H1 (cell line): ENCODE results near the gene MMP28. TPM values are rescaled to one million over a fixed set of nuclear protein-coding genes. Genes with fewer than 3 reads are reported as not detected.
A peak's percentile ranks its signal among the peaks of the same experiment; 100 is the strongest.

ENCODE experiments used
- CTCF ChIA-PET: fragments of 300-600 bp; sonication (Branson Sonifier 250); formaldehyde crosslinking; loops from one replicate; lab custom pipeline; 2021; ENCODE audit not compliant: partially characterized antibody; lab: Charles Lee
- POLR2A ChIA-PET: fragments of 300-600 bp; sonication (Branson Sonifier 250); formaldehyde crosslinking; loops from one replicate; lab custom pipeline; 2021; ENCODE audit warnings: inconsistent platforms; ENCODE audit not compliant: partially characterized antibody; lab: Charles Lee
- DNase-seq, 2 experiments: peaks; one replicate each; pipeline versions ENCODE4 v3.0.0 to v3.0.0-alpha.2; 2010 to 2022; ENCODE audit warnings: low spot score in 2 of 2, low read depth in 1 of 2, mixed read lengths in 1 of 2
- FAIRE-seq: peaks from 2 replicates; lab custom pipeline; 2011; peaks lifted over from hg19 to GRCh38; lab: Jason Lieb, UNC
- H2AFZ ChIP-seq: 2 replicates; pipeline ENCODE4 v1.8.1; 2012; ENCODE audit warnings: low read length, inconsistent platforms
- H2AK5ac ChIP-seq: 2 replicates; pipeline ENCODE4 v1.6.1; 2013; ENCODE audit warnings: low read depth, low read length
- H2BK120ac ChIP-seq: replicated peaks from 2 replicates; pipeline ENCODE3; 2013; ENCODE audit warnings: low read depth, low read length, inconsistent platforms
- H2BK12ac ChIP-seq: 2 replicates; pipeline ENCODE4 v1.6.1; 2013; ENCODE audit warnings: low read depth, low read length
- H2BK15ac ChIP-seq: 2 replicates; pipeline ENCODE4 v1.6.1; 2013; ENCODE audit warnings: low read length
- H2BK20ac ChIP-seq: 2 replicates; pipeline ENCODE4 v1.6.1; 2013; ENCODE audit warnings: low read length
- H2BK5ac ChIP-seq: 2 replicates; pipeline ENCODE4 v1.6.1; 2013; ENCODE audit warnings: low read depth, low read length
- H3K14ac ChIP-seq: 2 replicates; pipeline ENCODE4 v1.6.1; 2013; ENCODE audit warnings: inconsistent platforms; ENCODE audit not compliant: insufficient read length
- H3K18ac ChIP-seq: 2 replicates; pipeline ENCODE4 v1.6.1; 2013; ENCODE audit warnings: low read length; ENCODE audit errors: extremely low read depth
- H3K23ac ChIP-seq: 2 replicates; pipeline ENCODE4 v1.6.1; 2013; ENCODE audit warnings: inconsistent platforms; ENCODE audit not compliant: insufficient read length
- H3K23me2 ChIP-seq: 2 replicates; pipeline ENCODE4 v1.6.1; 2013; ENCODE audit warnings: low read depth, low read length
- H3K27ac ChIP-seq: 2 replicates; pipeline ENCODE4 v1.6.1; 2011; ENCODE audit warnings: low read depth, low read length, inconsistent platforms
- H3K27me3 ChIP-seq, 4 experiments: replicated peaks in 1 of 4; 1 replicate in 1 of 4; 2 replicates in 3 of 4; pipeline versions ENCODE4 v1.6.1 to v1.8.1; 2011 to 2013; ENCODE audit warnings: low read length in 3 of 4, mild to moderate bottlenecking in 3 of 4, inconsistent platforms in 2 of 4, mixed read lengths in 2 of 4, moderate library complexity in 1 of 4; ENCODE audit not compliant: control insufficient read depth in 3 of 4, insufficient read depth in 3 of 4; ENCODE audit errors: extremely low read depth in 1 of 4
- H3K36me3 ChIP-seq, 4 experiments: 2 replicates each; pipeline versions ENCODE4 v1.6.1 to v1.8.1; 2011 to 2013; ENCODE audit warnings: mild to moderate bottlenecking in 4 of 4, low read length in 3 of 4, moderate library complexity in 2 of 4, control low read depth in 1 of 4, inconsistent platforms in 1 of 4; ENCODE audit not compliant: insufficient read depth in 4 of 4, control insufficient read depth in 2 of 4
- H3K4ac ChIP-seq: replicated peaks from 2 replicates; pipeline ENCODE3; 2013; ENCODE audit warnings: low read length, low read depth, mixed read lengths, inconsistent platforms; ENCODE audit not compliant: insufficient read length
- H3K4me1 ChIP-seq, 4 experiments: replicated peaks in 1 of 4; 1 replicate in 1 of 4; 2 replicates in 3 of 4; pipeline versions ENCODE4 v1.6.1 to v1.8.1; 2011 to 2013; ENCODE audit warnings: low read length in 3 of 4, inconsistent platforms in 2 of 4, mixed read lengths in 1 of 4; ENCODE audit not compliant: insufficient read depth in 4 of 4, control insufficient read depth in 3 of 4
- H3K4me2 ChIP-seq, 2 experiments: 2 replicates each; pipeline versions ENCODE4 v1.6.1 to v1.8.1; 2011 to 2013; ENCODE audit warnings: low read depth in 2 of 2, low read length in 2 of 2, control low read depth in 1 of 2, inconsistent platforms in 1 of 2, mild to moderate bottlenecking in 1 of 2; ENCODE audit not compliant: insufficient read depth in 1 of 2
- H3K4me3 ChIP-seq, 4 experiments: fragments of 200-600, 300-600 bp in 1 of 4; sonication (generic), shearing (Covaris generic), sonication (Bioruptor Twin) in 1 of 4; 2 replicates each; pipeline versions ENCODE4 v1.5.1 to v1.8.1; 2011 to 2016; ENCODE audit warnings: low read length in 4 of 4, low read depth in 3 of 4, control low read depth in 2 of 4, inconsistent platforms in 2 of 4, mild to moderate bottlenecking in 2 of 4, mixed read lengths in 1 of 4, moderate library complexity in 1 of 4; ENCODE audit not compliant: insufficient read depth in 2 of 4; ENCODE audit errors: extremely low read depth in 1 of 4
- H3K56ac ChIP-seq: replicated peaks from 2 replicates; pipeline ENCODE3; 2013; ENCODE audit warnings: low read depth, mild to moderate bottlenecking, mixed read lengths, low read length, inconsistent platforms; ENCODE audit not compliant: insufficient read length
- H3K79me1 ChIP-seq: 2 replicates; pipeline ENCODE4 v1.6.1; 2013; ENCODE audit warnings: low read depth, low read length, control low read depth
- H3K79me2 ChIP-seq, 2 experiments: 2 replicates each; pipeline versions ENCODE4 v1.6.1 to v1.8.1; 2012 to 2013; ENCODE audit warnings: low read length in 2 of 2, mild to moderate bottlenecking in 2 of 2, inconsistent platforms in 1 of 2; ENCODE audit not compliant: insufficient read depth in 2 of 2, control insufficient read depth in 1 of 2
- H3K9ac ChIP-seq, 4 experiments: replicated peaks in 1 of 4; 1 replicate in 1 of 4; 2 replicates in 3 of 4; pipeline versions ENCODE4 v1.6.1 to v1.8.1; 2011 to 2013; ENCODE audit warnings: low read depth in 3 of 4, low read length in 3 of 4, control low read depth in 2 of 4, mild to moderate bottlenecking in 2 of 4, moderate library complexity in 2 of 4, inconsistent platforms in 1 of 4; ENCODE audit errors: extremely low read depth in 1 of 4
- H3K9me3 ChIP-seq, 2 experiments: 2 replicates each; pipeline versions ENCODE4 v1.6.1 to v1.8.1; 2012 to 2013; ENCODE audit warnings: mild to moderate bottlenecking in 2 of 2, moderate library complexity in 2 of 2, control low read depth in 1 of 2, inconsistent platforms in 1 of 2, low read depth in 1 of 2, low read length in 1 of 2, mixed read lengths in 1 of 2; ENCODE audit not compliant: insufficient read depth in 2 of 2
- H4K20me1 ChIP-seq, 2 experiments: replicated peaks in 1 of 2; 2 replicates each; pipeline versions ENCODE3 to v1.8.1; 2011 to 2013; ENCODE audit warnings: inconsistent platforms in 2 of 2, low read length in 2 of 2, mild to moderate bottlenecking in 1 of 2; ENCODE audit not compliant: insufficient read depth in 2 of 2, control insufficient read depth in 1 of 2
- H4K5ac ChIP-seq: 2 replicates; pipeline ENCODE4 v1.6.1; 2013; ENCODE audit warnings: low read length, low read depth, mixed read lengths, inconsistent platforms; ENCODE audit not compliant: insufficient read length
- H4K8ac ChIP-seq: 2 replicates; pipeline ENCODE4 v1.8.0; 2013; ENCODE audit warnings: mild to moderate bottlenecking, moderate library complexity, low read length, inconsistent platforms; ENCODE audit not compliant: insufficient read depth; ENCODE audit errors: extremely low read depth
- H4K91ac ChIP-seq: replicated peaks from 2 replicates; pipeline ENCODE3; 2013; ENCODE audit warnings: low read length, mixed read lengths, inconsistent platforms; ENCODE audit not compliant: insufficient read length
- CBX5 ChIP-seq: fragments of 300-800, 300-1000 bp; sonication (generic); IDR thresholded peaks from 2 replicates; pipeline ENCODE4 v1.7.1; 2016; ENCODE audit warnings: antibody characterized with exemption, low read length, low read depth
- CBX8 ChIP-seq: fragments of 300-800, 300-1000 bp; sonication (generic); IDR thresholded peaks from 2 replicates; pipeline ENCODE4 v1.7.1; 2016; ENCODE audit warnings: low read depth, low read length, borderline replicate concordance
- CHD2 ChIP-seq: IDR thresholded peaks from 2 replicates; pipeline ENCODE4 v1.6.1; 2012; ENCODE audit warnings: low read length, improper control_type of control experiment
- CREB1 ChIP-seq: IDR thresholded peaks from 2 replicates; pipeline ENCODE4 v1.6.1; 2012; ENCODE audit warnings: inconsistent platforms
- CTBP2 ChIP-seq: IDR thresholded peaks from 2 replicates; pipeline ENCODE4 v1.7.0; 2011; ENCODE audit warnings: borderline replicate concordance, mild to moderate bottlenecking, moderate library complexity, mixed read lengths, low read length; ENCODE audit not compliant: insufficient read depth, insufficient read length
- FOSL1 ChIP-seq: IDR thresholded peaks from 2 replicates; pipeline ENCODE4 v1.6.1; 2011; ENCODE audit warnings: mild to moderate bottlenecking, low read depth, low read length, moderate library complexity; ENCODE audit not compliant: insufficient read depth
- MAFK ChIP-seq: IDR thresholded peaks from 2 replicates; pipeline ENCODE4 v1.6.1; 2012; ENCODE audit warnings: low read depth, mild to moderate bottlenecking, improper control_type of control experiment, low read length
- POU5F1 ChIP-seq: IDR thresholded peaks from 2 replicates; pipeline ENCODE4 v1.6.1; 2011; ENCODE audit warnings: low read depth, mild to moderate bottlenecking, low read length, moderate library complexity
- RFX5 ChIP-seq: IDR thresholded peaks from 2 replicates; pipeline ENCODE4 v1.6.1; 2011; ENCODE audit warnings: low read depth, low read length, improper control_type of control experiment, borderline replicate concordance
- YY1 ChIP-seq: IDR thresholded peaks from 2 replicates; pipeline ENCODE4 v1.6.1; 2011; ENCODE audit warnings: low read depth, mild to moderate bottlenecking, low read length
- WGBS, 2 experiments: shearing (Covaris generic) in 1 of 2; methylation state at CpG; one replicate each; pipeline versions ENCODE4 v1.1.6 to v1.1.7; 2013 to 2015; ENCODE audit warnings: low lambda C conversion rate in 2 of 2, mixed read lengths in 2 of 2, inconsistent platforms in 1 of 2, low coverage in 1 of 2, missing lambda C conversion rate in 1 of 2; ENCODE audit not compliant: insufficient replicate concordance in 2 of 2, insufficient coverage in 1 of 2, insufficient read length in 1 of 2; ENCODE audit errors: extremely low coverage in 1 of 2, missing lambda C conversion rate in 1 of 2; 5-methylcytosine and 5-hydroxymethylcytosine counted together
- polyA plus RNA-seq, 7 experiments: library from polyadenylated mRNA; depleted of rRNA in 3 of 7; stranded (reverse) in 5 of 7; unstranded in 2 of 7; fragments of >200 nt in 5 of 7; fragments of 200-250 nt in 2 of 7; gene quantifications; 1 replicate in 5 of 7; 2 replicates in 1 of 7; 4 replicates in 1 of 7; pipeline versions ENCODE4 v1.2.1 to v1.2.3, GENCODE V29; 2011 to 2013; ENCODE audit warnings: missing spikeins in 2 of 7, mixed read lengths in 2 of 7
- total RNA-seq: library from RNA; stranded (reverse); fragmentation: NEBNext Ultra II Directional; extraction: Animal tissue kit (Norgen Biotek cat#: 25700); gene quantifications from 2 replicates; pipeline ENCODE4 v1.2.1, GENCODE V29; 2021
- TF ChIP-seq, protein P1 (sequence below): IDR thresholded peaks from 2 replicates; pipeline ENCODE4 v1.6.1; 2011; ENCODE audit warnings: low read depth, mild to moderate bottlenecking, low read length; ENCODE audit not compliant: insufficient read depth
- TF ChIP-seq, protein P2 (sequence below): IDR thresholded peaks from 2 replicates; pipeline ENCODE4 v1.6.1; 2012; ENCODE audit warnings: low read length, inconsistent platforms

The MMP28 gene
- total and polyA plus RNA-seq, 2 of the 8 experiments (the other 6 are each of a cell fraction or from before 2014, with no cell fraction given), result not detected

DNA sequence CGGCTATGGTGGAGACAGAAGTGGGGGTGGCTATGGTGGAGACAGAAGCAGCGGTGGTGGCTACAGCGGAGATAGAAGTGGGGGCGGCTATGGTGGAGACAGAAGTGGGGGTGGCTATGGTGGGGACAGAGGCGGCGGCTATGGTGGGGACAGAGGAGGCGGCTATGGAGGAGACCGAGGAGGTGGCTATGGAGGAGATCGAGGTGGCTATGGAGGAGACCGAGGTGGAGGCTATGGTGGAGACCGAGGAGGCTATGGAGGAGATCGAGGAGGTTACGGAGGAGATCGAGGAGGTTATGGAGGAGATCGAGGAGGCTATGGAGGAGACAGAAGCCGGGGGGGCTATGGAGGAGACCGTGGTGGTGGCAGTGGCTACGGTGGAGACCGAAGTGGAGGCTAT lies 49.1 kb upstream of the MMP28 start:
- no peaks in the 10 kb centered on the region for H3K4me1 ChIP-seq
- H3K9ac ChIP-seq, result no peak overlapping the region
- no peak overlapping the region for H3K4me3 ChIP-seq
- peaks cover 37 to 90% (median 66%) of the 10 kb centered on the region in 4 experiments for H3K36me3 ChIP-seq
- H3K4ac ChIP-seq, result no peak overlapping the region
- H3K18ac ChIP-seq, result no peak overlapping the region
- H3K23ac ChIP-seq, result no peak overlapping the region
- DNase-seq, result no peak
- no peak overlapping the region for H2BK20ac ChIP-seq
- no peaks in the 10 kb centered on the region; a peak in 1 of 7 replicates for H3K27me3 ChIP-seq
- POLR2A ChIA-PET, result interaction anchor here (1.4 kb wide), 1 partner anchor 12 kb away, joined by 3 read pairs; no protein-coding TSS in a partner anchor
- H3K56ac ChIP-seq, result no peak overlapping the region
- H2BK120ac ChIP-seq, result no peak overlapping the region
- no peak for FAIRE-seq
- H2BK12ac ChIP-seq, result no peak overlapping the region
- no peak overlapping the region for H4K91ac ChIP-seq
- no peak overlapping the region for H3K4me2 ChIP-seq
- H3K14ac ChIP-seq, result no peak overlapping the region
- no peaks in the 10 kb centered on the region for H3K23me2 ChIP-seq
- H2BK5ac ChIP-seq, result no peak overlapping the region
- no peak overlapping the region for H2BK15ac ChIP-seq
- H3K27ac ChIP-seq, result no peak overlapping the region
- WGBS, 2 experiments, result 93 to 100% methylated on average over 3 to 19 of the region's 19 CpGs
- H3K79me2 ChIP-seq, result no peaks in the 10 kb centered on the region
- H2AFZ ChIP-seq, result no peak overlapping the region
- CTCF ChIA-PET, result no interaction called here
- H4K20me1 ChIP-seq, result peaks cover 3 to 6% of the 10 kb centered on the region in 2 experiments
- no peaks in the 10 kb centered on the region for H3K79me1 ChIP-seq
- H4K5ac ChIP-seq, result no peak overlapping the region
- H4K8ac ChIP-seq, result peak overlapping the region; percentile 41; the same call in 1 of the 2 replicates
- no peaks in the 10 kb centered on the region for H3K9me3 ChIP-seq
- no peak overlapping the region for H2AK5ac ChIP-seq
- TF ChIP-seq CBX8 (no peak), MAFK (no peak), CTBP2 (no peak), FOSL1 (no peak), RFX5 (no peak), CHD2 (no peak), YY1 (no peak), CBX5 (no peak), CREB1 (no peak), POU5F1 (no peak)
- TF ChIP-seq, protein P1, sequence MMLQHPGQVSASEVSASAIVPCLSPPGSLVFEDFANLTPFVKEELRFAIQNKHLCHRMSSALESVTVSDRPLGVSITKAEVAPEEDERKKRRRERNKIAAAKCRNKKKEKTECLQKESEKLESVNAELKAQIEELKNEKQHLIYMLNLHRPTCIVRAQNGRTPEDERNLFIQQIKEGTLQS, result no peak
- TF ChIP-seq, protein P2, sequence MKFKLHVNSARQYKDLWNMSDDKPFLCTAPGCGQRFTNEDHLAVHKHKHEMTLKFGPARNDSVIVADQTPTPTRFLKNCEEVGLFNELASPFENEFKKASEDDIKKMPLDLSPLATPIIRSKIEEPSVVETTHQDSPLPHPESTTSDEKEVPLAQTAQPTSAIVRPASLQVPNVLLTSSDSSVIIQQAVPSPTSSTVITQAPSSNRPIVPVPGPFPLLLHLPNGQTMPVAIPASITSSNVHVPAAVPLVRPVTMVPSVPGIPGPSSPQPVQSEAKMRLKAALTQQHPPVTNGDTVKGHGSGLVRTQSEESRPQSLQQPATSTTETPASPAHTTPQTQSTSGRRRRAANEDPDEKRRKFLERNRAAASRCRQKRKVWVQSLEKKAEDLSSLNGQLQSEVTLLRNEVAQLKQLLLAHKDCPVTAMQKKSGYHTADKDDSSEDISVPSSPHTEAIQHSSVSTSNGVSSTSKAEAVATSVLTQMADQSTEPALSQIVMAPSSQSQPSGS, result no peak
